GM23248 (cell line): ENCODE measurements around the gene CENPP. TPM values are rescaled to one million over a fixed set of nuclear protein-coding genes. Genes with fewer than 3 reads are reported as not detected.
A peak's percentile ranks its signal among the peaks of the same experiment; 100 is the strongest.

Experiments used
- DNase-seq: peaks from one replicate; pipeline ENCODE4 v3.0.0-alpha.2; 2015
- H2AFZ ChIP-seq: fragments of 200-600 bp; sonication (generic); 2 replicates; pipeline ENCODE4 v1.6.1; 2016; ENCODE audit warnings: antibody characterized with exemption
- H3F3A ChIP-seq: fragments of 200-600 bp; sonication (generic); 2 replicates; pipeline ENCODE4 v1.6.1; 2016; ENCODE audit warnings: mild to moderate bottlenecking, antibody characterized with exemption, mixed run types; ENCODE audit not compliant: insufficient read depth
- H3K27ac ChIP-seq: fragments of 200-600 bp; sonication (generic); 2 replicates; pipeline ENCODE4 v1.5.1; 2016; ENCODE audit warnings: mild to moderate bottlenecking
- H3K27me3 ChIP-seq: fragments of 200-600 bp; sonication (generic); replicated peaks from 2 replicates; pipeline ENCODE4 v1.6.1; 2016; ENCODE audit warnings: mild to moderate bottlenecking; ENCODE audit not compliant: insufficient read depth
- H3K36me3 ChIP-seq: fragments of 200-600 bp; sonication (generic); 2 replicates; pipeline ENCODE4 v1.6.1; 2016; ENCODE audit warnings: low read depth, mild to moderate bottlenecking
- H3K4me1 ChIP-seq: fragments of 200-600 bp; sonication (generic); 2 replicates; pipeline ENCODE4 v1.6.1; 2016; ENCODE audit warnings: mild to moderate bottlenecking; ENCODE audit not compliant: insufficient read depth
- H3K4me2 ChIP-seq: fragments of 200-600 bp; sonication (generic); one replicate; pipeline ENCODE4 v1.6.1; 2016; ENCODE audit warnings: mild to moderate bottlenecking; ENCODE audit not compliant: unreplicated experiment
- H3K4me3 ChIP-seq: fragments of 200-600 bp; sonication (generic); 2 replicates; pipeline ENCODE4 v1.5.1; 2016; ENCODE audit warnings: mild to moderate bottlenecking
- H3K79me2 ChIP-seq: fragments of 200-600 bp; sonication (generic); 2 replicates; pipeline ENCODE4 v1.6.1; 2016; ENCODE audit warnings: mild to moderate bottlenecking; ENCODE audit not compliant: insufficient read depth
- H3K9ac ChIP-seq: fragments of 200-600 bp; sonication (generic); 2 replicates; pipeline ENCODE4 v1.6.1; 2016; ENCODE audit warnings: mild to moderate bottlenecking
- H3K9me2 ChIP-seq: fragments of 200-600 bp; sonication (generic); 2 replicates; pipeline ENCODE4 v1.6.1; 2016; ENCODE audit warnings: mixed run types, mild to moderate bottlenecking, moderate library complexity; ENCODE audit not compliant: insufficient read depth
- H3K9me3 ChIP-seq: fragments of 200-600 bp; sonication (generic); one replicate; pipeline ENCODE4 v1.6.1; 2017; ENCODE audit warnings: low read depth
- H4K20me1 ChIP-seq: fragments of 200-600 bp; sonication (generic); 2 replicates; pipeline ENCODE4 v1.6.0; 2016; ENCODE audit not compliant: insufficient read depth
- EZH2 ChIP-seq: fragments of 200-600 bp; sonication (generic); IDR thresholded peaks from 2 replicates; pipeline ENCODE4 v1.6.1; 2018; ENCODE audit warnings: antibody characterized with exemption, mild to moderate bottlenecking; ENCODE audit not compliant: insufficient read depth, poor library complexity, severe bottlenecking
- EZH2phosphoT487 ChIP-seq: fragments of 200-600 bp; sonication (generic); IDR thresholded peaks from 2 replicates; pipeline ENCODE4 v1.6.1; 2018; ENCODE audit warnings: antibody characterized with exemption, moderate library complexity, mild to moderate bottlenecking, low read depth; ENCODE audit not compliant: insufficient read depth
- WGBS, 2 experiments: methylation state at CpG; one replicate each; pipeline ENCODE4 v1.1.6; 2015 to 2017; ENCODE audit warnings: low lambda C conversion rate in 2 of 2, low coverage in 1 of 2; ENCODE audit errors: missing lambda C conversion rate in 2 of 2; 5-methylcytosine and 5-hydroxymethylcytosine counted together
- in situ Hi-C: fragments of 300-500 bp; cut with MboI; formaldehyde crosslinking; loops from 2 replicates; pipeline ENCODE4 v1.15.0; 2020
- polyA plus RNA-seq: library from polyadenylated mRNA; unstranded; fragments of >200 nt; fragmentation: Nextera tagmentation; extraction: Ambion mirVana; gene quantifications from 2 replicates; pipeline ENCODE4 v1.2.1, GENCODE V29; 2016
- total RNA-seq: library from RNA; depleted of rRNA; stranded (reverse); fragments of >200 nt; shearing (Covaris generic); gene quantifications from 2 replicates; pipeline ENCODE4 v1.2.3, GENCODE V29; 2014

Gene CENPP
- total and polyA plus RNA-seq, 2 experiments from 2014 or later, result 2.5 to 7.4 TPM

- Histone ChIP-seq H3K4me1 (peaks cover 26% of the 10 kb centered on the region), H3K27me3 (no peaks in the 10 kb centered on the region), H3K36me3 (no peaks in the 10 kb centered on the region; the same call in none of the 2 replicates), H3K4me3 (no peak overlapping the region), H4K20me1 (no peaks in the 10 kb centered on the region), H3K9me2 (no peaks in the 10 kb centered on the region), H3K9ac (no peak overlapping the region), H3K79me2 (peaks cover 97% of the 10 kb centered on the region), H3F3A (0 out of 2 replicates have a peak, but pooled peaks cover 15% of the 10 kb centered on the region), H2AFZ (no peak overlapping the region), H3K9me3 (no peaks in the 10 kb centered on the region), H3K27ac (no peak overlapping the region), H3K4me2 (no peak overlapping the region)
- no peak for TF ChIP-seq EZH2
- no peak for TF ChIP-seq EZH2phosphoT487
- DNase-seq, result no peak
- in situ Hi-C loops, result no loop called here
- 82 to 84% methylated on average over 11 of the region's 11 CpGs for WGBS, 2 experiments
Observed at GRCh38 chr9:92656537-92656925, 330.8 kb downstream of the CENPP start.

GRCh38 chr9:92657296-92658094 lies 331.7 kb downstream of the CENPP start:
- peak; percentile 36 for DNase-seq
- H3K9ac ChIP-seq, result no peak overlapping the region
- H3K4me1 ChIP-seq, result peaks cover 25% of the 10 kb centered on the region
- H3K36me3 ChIP-seq, result no peaks in the 10 kb centered on the region; the same call in 1 of the 2 replicates
- 0 out of 2 replicates have a peak, but pooled peaks cover 8% of the 10 kb centered on the region for H3F3A ChIP-seq
- 89 to 94% methylated on average over 16 to 17 of the region's 17 CpGs for WGBS, 2 experiments
- H3K27me3 ChIP-seq, result no peaks in the 10 kb centered on the region
- in situ Hi-C loops, result no loop called here
- H3K9me3 ChIP-seq, result no peaks in the 10 kb centered on the region
- no peak overlapping the region for H3K4me3 ChIP-seq
- H3K9me2 ChIP-seq, result no peaks in the 10 kb centered on the region
- H3K4me2 ChIP-seq, result no peak overlapping the region
- H4K20me1 ChIP-seq, result no peaks in the 10 kb centered on the region
- H3K79me2 ChIP-seq, result peaks cover 99% of the 10 kb centered on the region
- no peak overlapping the region for H3K27ac ChIP-seq
- H2AFZ ChIP-seq, result no peak overlapping the region
- no peak for TF ChIP-seq EZH2phosphoT487

DNA sequence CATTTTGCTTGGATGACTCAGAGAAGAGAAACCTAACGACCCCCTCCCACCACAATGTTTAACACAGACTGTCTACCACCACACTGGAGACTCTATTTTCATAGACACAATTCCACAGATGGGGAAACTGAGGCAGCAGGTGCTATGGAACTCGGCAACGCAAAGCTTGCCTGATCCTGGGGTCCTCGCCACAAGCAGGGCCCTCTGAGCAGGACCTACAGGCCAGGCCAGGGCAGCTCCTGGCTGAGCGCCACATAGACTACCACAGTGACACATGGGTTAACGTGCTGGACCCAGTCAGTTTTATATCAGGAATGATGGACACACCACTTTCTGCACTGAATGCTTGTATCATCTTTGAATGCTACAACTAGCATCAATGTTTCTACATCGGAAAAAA lies 332.4 kb downstream of the CENPP start:
- in situ Hi-C loops, result no loop called here
- DNase-seq, result no peak
- Histone ChIP-seq H3K4me2 (no peak overlapping the region), H3K4me1 (peaks cover 24% of the 10 kb centered on the region), H2AFZ (no peak overlapping the region), H3K9ac (no peak overlapping the region), H3K27ac (no peak overlapping the region), H3F3A (0 out of 2 replicates have a peak, but pooled peaks cover 8% of the 10 kb centered on the region), H3K4me3 (no peak overlapping the region), H3K9me3 (no peaks in the 10 kb centered on the region), H3K9me2 (no peaks in the 10 kb centered on the region), H3K36me3 (no peaks in the 10 kb centered on the region; the same call in 1 of the 2 replicates), H4K20me1 (no peaks in the 10 kb centered on the region), H3K27me3 (no peaks in the 10 kb centered on the region), H3K79me2 (peaks cover 99% of the 10 kb centered on the region)
- 97 to 98% methylated on average over 7 of the region's 7 CpGs for WGBS, 2 experiments
- TF ChIP-seq EZH2phosphoT487 (no peak), EZH2 (no peak)

DNA sequence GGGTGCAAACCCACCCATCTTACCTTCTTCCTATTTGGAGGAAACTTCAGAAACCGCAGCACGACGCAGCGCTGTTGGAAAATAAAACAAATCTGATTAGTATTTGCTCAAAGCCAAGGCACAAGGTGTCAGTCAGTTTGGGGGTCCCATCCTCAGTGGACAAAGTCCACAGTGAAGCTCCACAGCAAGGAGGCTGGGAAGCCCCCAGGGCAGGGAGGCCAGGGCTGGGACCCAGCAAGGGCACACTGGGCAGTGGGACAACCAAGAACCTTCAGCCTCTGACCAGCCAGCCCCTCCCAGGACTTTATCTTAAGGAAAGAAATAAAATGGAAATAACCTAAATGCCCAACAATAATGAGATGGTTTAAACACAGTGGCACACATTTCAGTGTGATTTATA lies 332.9 kb downstream of the CENPP start:
- Histone ChIP-seq H3K36me3 (no peaks in the 10 kb centered on the region; the same call in 1 of the 2 replicates), H3K4me2 (no peak overlapping the region), H3K9me2 (no peaks in the 10 kb centered on the region), H3K79me2 (peaks cover 99% of the 10 kb centered on the region), H3F3A (0 out of 2 replicates have a peak, but pooled peaks cover 8% of the 10 kb centered on the region), H3K9me3 (no peaks in the 10 kb centered on the region), H3K4me3 (no peak overlapping the region), H2AFZ (no peak overlapping the region), H3K9ac (no peak overlapping the region), H3K27me3 (no peaks in the 10 kb centered on the region), H4K20me1 (no peaks in the 10 kb centered on the region), H3K27ac (no peak overlapping the region), H3K4me1 (peaks cover 20% of the 10 kb centered on the region)
- DNase-seq, result no peak
- TF ChIP-seq EZH2phosphoT487, result no peak
- no peak for TF ChIP-seq EZH2
- 98% methylated on average over 4 of the region's 4 CpGs for WGBS, 2 experiments
- in situ Hi-C loops, result no loop called here
